GM19372 (cell line): ENCODE data around the gene POLD1.
A peak's percentile ranks its signal among the peaks of the same experiment; 100 is the strongest.
"Not testable (repeated sequence)": the region's sequence is repeated elsewhere in the genome, so short reads cannot be mapped to it uniquely, and the experiment has no call there.

Source experiments
- ATAC-seq: cut with Tn5 transposase; IDR thresholded peaks from one replicate; pipeline ENCODE4 v1.9.1; 2021; ENCODE audit warnings: mild to moderate bottlenecking, low read depth, moderate library complexity; ENCODE audit not compliant: unreplicated experiment

POLD1 gene

DNA sequence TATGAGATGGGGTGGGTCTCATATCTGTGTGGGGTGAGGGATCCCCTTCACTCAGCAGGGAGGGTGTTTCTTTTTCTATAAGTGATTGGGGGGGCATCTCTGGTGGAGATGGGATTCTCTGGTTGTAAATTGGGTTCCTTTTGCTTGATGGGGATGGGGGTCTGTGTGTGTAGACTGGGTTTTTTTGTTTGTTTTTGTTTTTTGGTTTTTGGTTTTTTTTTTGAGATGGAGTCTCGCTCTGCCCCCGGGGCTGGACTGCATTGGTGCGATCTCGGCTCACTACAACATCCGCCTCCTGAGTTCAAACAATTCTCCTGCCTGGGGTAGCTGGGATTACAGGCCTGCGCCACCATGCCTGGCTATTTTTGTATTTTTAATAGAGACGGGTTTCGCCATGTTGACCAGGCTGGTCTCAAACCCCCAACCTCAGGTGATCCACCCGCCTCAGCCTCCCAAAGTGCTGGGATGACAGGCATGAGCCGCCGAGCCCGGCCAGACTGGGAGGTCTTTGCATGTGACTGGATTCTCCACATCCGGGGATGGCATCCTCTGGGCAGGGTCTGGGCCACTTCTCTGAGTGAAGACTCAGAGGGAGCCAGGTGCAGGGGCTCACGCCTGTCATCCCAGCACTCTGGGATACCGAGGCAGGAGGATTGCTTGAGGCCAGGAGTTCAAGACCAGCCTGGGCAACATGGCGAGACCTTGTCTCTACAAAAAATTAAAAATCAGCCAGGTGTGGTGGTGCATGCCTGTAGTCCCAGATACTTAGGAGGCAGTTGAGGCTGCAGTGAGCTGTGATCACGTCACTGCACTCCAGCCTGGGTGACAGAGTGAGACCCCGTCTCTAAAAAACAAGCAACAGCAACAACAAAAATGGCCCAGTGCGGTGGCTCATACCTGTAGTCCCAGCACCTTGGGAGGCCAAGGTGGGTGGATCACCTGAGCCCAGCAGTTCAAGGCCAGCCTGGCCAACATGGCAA, 49.3 kb downstream of the POLD1 start:
- ATAC-seq, result no peak

DNA sequence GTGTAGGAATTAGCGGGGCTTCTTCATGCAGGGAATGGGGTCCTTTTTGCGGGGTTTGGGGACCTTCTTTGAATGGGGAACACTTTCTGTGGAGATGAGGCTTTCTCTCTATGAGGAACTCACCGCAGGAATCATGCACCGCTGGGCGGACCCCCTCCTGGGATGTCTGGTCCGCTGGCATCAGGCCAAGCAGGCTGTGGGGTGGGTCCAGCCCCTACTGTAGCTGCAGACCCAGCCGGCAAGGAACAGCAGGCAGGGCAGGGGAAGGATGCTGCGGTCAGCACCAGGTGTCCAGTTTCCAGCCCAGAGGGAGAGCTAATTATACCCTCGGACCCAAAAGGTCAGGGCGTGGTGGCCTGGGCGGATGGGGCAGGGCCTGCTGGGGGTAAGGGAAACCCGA, 50.4 kb downstream of the POLD1 start:
- ATAC-seq, result no peak

DNA sequence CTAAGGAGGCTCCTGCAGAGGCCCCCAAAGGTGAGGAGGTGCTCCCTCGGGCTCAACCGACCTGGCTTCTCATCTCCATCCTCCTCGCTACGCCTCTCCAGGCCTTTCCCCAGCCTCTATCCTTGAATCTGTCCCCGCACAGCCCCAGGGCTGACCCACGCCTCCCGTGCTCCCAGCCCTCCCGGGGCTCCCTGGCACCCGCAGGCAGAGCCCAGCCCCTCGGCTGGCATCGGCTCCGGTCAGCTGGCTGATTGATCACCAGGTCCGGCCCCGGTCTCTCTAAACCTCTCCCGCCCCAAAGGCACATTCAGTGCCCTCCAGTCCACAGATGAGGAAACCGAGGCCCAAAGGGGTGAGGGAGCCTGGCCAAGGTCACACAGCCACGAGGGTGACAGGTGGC, 51.1 kb downstream of the POLD1 start:
- no peak for ATAC-seq

DNA sequence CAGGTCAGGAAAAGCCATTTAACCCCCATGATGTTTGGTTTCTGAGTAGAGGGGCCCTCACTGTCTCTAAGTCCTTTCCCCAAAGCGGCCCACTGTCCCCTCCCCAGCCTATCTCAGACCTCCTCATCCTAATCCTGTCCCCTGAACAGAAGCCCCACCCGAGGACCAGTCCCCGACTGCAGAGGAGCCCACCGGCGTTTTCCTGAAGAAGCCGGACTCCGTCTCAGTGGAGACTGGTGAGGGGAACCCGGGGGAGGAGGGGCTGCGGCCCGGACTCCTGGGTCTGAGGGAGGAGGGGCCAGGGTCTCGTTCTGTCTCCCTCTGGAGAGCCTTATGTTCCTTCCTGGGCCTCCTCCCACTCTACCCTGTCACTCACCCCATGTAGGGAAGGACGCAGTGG, 51.5 kb downstream of the POLD1 start:
- ATAC-seq, result no peak

DNA sequence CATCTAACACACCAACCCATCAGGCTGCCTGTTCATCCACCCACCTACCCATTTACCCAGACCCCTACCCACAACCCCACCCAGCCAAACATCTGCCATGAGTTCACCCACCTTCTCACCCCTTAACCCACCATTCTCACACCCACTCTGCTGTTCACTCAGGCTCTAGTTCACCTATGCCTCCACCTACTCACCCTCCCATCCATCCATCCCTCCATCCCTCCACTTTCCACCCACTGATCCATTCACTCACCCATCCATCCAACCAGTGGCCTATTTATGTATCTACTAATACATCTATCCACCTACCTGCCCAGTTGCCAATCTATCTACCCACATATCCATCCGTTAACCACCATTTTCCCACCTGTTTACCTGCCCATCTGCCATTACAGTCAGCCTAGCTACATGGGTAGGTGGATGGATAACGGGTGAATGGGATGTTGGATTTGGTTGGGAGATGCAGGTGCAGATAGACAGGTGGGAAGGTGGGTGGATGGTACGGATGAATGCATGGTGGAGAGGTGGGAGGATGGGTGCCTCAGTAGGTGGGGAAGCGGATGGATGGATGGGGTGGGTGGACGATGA, 53.8 kb downstream of the POLD1 start:
- ATAC-seq, result no peak

DNA sequence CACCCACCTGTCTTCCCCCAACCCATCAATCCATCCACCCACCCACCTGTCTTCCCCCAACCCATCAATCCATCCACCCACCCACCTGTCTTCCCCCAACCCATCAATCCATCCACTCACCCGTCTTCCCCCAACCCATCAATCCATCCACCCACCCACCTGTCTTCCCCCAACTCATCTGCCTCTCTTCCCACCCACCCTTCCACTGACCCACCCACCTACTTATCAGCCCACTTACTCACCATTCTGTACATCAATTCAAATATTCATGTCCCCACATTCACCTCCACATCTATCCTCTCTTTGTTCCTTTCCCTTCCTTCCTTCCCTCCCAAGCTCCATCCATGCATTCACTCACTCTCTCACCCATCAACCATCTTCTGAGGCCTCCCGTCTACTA, 55.0 kb downstream of the POLD1 start:
- ATAC-seq, result not testable (repeated sequence)

DNA sequence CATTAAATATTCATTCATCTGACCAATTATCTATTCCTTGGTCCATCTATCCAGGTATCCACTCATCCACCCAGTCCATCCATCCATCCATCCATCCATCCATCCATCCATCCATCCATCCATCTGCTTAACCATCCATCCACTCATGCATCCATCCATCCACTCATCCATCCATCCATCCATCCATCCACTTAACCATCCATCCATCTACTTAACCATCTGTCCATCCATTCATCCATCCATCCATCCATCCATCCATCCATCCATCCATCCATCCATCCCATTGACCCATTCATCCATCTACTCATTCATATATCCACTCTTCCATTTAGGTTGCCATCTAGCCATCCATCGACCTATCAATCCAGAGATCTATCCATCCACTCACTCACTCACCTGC, 59.9 kb downstream of the POLD1 start:
- no peak for ATAC-seq

DNA sequence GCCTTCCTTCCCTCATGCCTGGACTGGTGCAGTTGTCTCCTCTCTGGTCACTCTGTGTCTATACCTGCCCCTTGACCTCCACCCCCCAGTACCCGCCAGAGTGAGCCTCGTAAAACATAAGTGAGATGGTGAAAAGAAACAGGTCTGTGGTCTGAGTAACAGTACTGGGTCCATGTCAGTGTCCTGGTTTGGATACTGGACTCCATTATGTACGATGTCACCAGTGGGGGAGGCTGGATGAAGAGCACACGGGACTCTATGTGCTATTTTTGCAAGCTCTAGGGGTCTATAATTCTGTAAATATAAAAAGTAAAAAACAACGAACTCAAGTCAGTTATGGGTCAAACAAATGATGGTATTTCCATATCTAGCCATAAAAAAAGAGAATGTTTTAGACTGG, 62.9 kb downstream of the POLD1 start:
- no peak for ATAC-seq

DNA sequence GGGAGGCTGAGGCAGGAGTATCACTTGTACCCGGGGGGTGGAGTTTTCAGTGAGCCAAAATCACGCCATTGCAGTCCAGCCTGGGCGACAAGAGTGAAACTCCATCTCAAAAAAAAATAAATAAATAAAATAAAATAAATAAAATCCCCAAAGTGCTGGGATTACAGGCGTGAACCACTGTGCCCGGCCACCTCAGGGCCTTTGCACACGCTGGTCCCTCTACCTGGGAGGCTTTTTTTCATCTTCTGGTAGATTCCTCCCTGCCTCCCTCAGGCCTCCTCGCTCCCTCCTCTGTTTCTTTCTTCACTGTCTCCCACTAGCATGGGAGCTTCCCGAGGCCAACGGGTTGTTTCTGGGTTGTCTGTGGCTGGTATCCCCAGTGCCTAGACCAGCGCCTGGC, 63.6 kb downstream of the POLD1 start:
- no peak for ATAC-seq

DNA sequence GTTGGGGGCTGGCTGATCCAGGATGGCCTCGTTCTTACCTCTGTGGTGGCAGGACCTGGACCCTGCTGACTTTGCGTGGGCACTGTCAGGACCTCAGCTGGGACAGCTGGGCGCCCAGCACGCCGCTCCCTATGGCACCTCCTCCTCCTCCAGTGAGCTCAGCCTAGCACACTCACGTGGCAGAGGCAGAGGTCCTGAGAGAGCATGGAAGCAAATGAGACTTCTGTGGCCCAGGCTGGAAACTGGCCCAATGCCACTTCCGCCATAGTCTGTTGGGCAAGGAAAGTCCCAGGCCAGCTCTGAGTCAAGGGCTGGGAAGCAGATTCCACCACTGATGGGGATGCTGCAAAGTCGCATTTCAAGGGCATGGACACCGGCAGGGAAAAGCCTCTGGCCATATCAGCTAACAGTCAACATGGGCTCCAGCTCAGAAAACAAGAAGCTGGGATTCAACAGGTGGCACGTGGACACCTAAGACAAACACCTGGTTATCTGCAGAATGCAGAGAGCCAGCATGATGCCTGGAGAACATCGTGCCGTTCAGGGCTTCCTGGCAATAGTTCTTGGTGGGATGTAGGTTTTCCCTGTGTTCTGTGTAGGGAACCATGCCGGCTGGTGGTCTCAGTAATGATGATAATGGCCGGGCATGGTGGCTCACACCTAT, 65.2 kb downstream of the POLD1 start:
- ATAC-seq, result no peak

DNA sequence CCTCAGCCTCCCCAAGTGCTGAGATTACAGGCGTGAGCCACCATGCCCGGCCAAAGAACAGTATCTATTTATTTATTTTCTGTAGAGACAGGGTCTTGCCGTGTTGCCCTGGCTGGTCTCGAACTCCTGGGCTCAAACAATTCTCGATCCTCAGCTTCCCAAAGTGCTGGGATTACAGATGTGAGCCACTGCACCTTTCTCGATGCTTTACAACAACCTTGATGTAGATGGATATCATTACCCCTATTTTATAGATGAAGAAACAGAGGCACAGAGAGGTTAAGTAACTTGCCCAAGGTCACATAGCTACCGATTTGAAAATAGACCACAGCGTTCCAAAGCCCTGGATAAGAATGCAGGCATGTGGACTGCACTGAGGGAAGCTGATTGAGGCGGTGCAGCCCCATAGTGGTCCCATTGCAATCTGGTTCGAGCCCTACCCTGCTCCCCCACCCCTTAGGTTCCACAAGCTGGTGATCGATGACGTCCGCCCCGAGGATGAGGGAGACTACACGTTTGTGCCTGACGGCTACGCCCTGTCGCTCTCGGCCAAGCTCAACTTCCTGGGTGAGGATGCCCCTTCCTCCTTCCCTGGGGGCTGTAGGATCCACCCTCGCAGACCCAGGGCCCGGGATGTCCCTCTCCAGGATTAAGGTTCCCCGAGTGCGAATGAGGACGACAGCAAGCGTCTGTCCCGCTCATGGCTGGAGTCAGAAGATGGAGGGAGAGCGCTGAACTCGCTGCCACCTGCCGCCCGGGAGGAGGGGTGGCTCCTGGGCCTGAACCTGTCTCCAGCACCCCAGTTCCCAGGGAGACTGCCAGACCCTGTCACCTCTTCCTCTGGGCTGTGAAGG, 66.4 kb downstream of the POLD1 start:
- ATAC-seq, result no peak

DNA sequence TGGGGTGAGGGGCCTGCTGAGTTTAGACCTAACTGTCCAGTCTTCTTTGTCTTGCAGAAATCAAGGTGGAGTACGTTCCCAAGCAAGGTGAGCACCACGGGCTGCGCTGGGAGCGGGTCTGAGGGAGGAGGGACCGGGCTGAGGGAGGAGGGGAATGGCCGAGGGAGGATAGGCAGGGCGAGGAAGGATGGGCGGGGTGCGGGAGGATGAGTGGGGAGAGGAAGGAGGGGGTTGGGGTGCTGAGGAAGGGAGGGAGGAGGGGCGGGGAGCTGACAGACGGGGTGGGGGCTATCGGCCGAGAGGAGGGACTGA, 67.0 kb downstream of the POLD1 start:
- no peak for ATAC-seq

DNA sequence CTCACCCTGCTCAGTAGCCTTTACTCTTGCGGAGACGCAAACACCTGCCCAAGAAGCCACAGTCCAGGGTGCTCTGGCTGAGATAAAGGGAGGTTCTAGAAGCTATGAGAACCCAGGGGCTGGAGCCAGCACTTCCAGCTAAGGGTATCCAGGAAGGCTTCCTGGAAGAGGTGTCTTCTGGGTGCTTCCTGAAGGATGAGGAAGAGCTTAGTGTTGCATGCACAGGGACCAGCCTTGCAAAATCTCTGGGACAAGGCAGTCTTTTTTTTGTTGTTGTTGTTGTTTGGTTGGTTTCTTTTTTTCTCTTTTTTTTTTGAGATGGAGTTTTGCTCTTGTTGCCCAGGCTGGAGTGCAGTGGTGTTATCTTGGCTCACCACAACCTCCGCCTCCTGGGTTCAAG, 69.1 kb downstream of the POLD1 start:
- ATAC-seq, result no peak

DNA sequence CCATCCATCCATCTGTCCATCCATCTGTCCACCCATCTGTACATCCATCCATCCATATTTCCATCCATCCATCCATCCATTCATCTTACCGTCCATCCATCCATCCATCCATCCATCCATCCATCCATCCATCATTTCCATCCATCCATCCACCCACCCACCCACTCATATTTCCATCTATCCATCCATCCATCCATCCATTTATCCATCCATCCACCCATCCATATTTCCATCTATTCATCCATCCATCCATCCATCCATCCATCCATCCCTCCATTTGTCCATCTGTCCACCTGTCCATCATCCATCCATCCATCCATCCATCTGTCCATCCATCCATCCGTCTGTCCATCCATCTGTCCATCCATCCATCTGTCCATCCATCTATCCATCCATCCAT, 71.8 kb downstream of the POLD1 start:
- no peak for ATAC-seq

DNA sequence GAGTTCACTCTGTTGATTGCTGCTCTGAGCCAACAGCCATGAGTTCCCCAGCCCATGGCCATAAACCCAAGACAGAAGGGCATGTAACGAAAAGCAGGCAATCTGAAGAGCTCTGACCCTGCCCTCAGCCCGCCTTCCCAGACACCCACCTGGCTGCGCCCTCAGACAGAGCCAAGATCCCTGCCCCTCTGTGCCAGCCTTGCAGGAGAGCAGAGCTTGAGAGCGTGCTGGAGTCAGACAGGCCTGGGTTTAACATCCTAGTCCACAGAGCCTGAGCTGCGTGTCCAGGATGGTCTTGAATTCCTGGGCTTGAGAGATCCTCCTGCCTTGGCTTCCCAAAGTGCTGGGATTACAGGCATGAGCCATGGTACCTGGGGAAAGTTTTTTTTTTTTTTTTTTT, 73.2 kb downstream of the POLD1 start:
- ATAC-seq, result no peak

DNA sequence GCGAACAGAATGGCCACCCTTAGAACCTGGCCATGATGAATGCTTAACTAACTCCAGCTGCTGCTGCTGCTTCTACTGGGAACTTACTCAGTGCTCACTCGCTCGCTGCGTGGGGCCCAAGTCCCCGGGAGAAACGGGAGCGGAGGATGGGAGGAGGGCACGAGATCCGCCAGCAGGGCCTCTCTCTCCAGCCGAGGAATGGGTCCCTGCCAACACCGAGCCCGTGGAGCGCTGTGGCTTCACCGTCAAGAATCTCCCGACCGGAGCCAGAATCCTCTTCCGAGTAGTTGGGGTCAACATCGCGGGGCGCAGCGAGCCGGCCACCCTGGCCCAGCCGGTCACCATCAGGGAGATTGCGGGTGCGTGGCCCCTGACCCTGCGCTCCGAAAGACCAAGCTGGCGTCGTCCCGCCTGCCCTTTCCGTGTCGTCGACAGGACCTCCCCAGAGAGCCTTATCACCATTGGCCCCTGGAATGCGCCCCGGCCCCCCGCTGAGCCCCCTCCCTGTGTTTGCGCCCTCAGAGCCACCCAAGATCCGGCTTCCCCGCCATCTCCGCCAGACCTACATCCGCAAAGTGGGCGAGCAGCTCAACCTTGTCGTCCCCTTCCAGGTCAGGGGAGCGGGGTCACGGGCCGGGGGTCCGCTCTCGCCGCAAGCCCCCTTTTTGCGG, 74.4 kb downstream of the POLD1 start:
- no peak for ATAC-seq

DNA sequence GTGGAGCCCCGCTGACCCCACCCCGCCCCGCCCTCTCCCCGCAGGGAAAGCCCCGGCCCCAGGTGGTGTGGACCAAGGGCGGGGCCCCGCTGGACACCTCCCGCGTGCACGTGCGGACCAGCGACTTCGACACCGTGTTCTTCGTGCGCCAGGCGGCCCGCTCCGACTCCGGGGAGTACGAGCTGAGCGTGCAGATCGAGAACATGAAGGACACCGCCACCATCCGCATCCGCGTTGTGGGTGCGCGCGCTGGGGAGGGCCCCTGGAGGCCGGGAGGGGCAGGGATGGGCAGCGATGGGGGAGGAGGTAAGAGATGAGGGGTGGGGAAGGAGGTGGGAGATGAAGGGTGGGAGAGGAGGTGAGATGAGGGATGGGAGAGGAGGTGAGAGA, 74.9 kb downstream of the POLD1 start:
- ATAC-seq, result no peak

DNA sequence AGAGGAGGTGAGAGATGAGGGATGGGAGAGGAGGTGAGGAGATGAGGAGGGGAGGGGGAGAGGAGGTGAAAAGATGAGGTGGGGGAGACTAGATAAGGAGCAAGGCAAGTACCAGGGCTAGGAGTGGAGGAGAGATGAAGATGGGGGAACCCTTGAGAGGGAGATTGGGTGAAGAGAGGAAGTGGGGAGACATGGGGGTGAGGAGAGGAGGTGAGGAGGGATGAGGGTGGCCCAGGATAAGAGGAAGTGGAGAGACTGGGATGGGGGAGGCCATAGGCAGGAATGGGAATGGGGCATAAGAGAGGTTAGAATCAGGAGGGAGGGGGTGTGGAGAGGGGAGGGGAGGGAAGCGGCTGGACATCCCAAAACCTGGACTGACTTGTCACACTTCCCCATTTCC, 75.5 kb downstream of the POLD1 start:
- ATAC-seq, result no peak

DNA sequence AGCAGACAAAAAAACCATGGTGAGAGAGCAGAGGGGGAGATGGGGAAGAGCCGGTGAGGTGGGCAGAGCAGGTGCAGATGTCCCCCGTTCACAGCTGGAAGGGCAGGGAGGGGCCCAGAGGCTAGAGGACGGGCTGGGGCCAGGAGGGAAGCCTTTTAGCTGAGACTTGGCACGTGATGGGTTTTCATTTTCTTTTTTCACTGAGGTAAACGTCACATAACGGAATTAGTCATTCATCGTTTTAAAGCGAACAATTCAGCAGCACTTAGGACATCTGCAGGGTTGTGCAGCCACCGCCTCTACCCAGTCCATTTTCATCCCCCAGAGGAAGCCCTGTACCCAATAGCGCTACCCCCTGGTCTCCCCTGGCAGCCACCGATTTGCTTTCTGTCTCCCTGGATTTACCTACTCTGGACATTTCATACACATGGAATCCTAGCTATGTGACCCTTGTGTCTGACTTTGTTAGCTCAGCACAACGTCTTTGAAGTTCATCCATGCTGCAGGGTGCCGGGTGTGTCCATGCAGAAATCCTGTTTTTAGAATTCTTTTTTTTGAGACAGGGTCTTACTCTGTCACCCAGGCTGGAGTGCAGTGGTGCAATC, 76.1 kb downstream of the POLD1 start:
- ATAC-seq, result peak; percentile 52
